SU-DHL-6 (cell line): ENCODE results near the gene TMPRSS13.
"Not testable (repeated sequence)": the region's sequence is repeated elsewhere in the genome, so short reads cannot be mapped to it uniquely, and the experiment has no call there.

Source experiments
- H2AFZ ChIP-seq: fragments of 200-600 bp; sonication (generic); 2 replicates; pipeline ENCODE4 v1.6.1; 2014; ENCODE audit warnings: low read depth, mild to moderate bottlenecking, moderate library complexity, mixed read lengths, antibody characterized with exemption, low read length; ENCODE audit not compliant: severe bottlenecking
- H3F3A ChIP-seq: fragments of 200-600 bp; shearing (Covaris generic); 2 replicates; pipeline ENCODE4 v1.6.0; 2016; ENCODE audit warnings: antibody characterized with exemption, mild to moderate bottlenecking; ENCODE audit not compliant: insufficient read depth
- H3K27ac ChIP-seq: fragments of 200-600 bp; sonication (generic); 2 replicates; pipeline ENCODE4 v1.5.1; 2016; ENCODE audit warnings: low read depth, mild to moderate bottlenecking, low read length, moderate library complexity, mixed read lengths
- H3K27me3 ChIP-seq: fragments of 200-600 bp; sonication (generic), shearing (Covaris generic); 2 replicates; pipeline ENCODE4 v1.6.0; 2014; ENCODE audit warnings: mild to moderate bottlenecking, low read length
- H3K36me3 ChIP-seq: fragments of 200-600 bp; sonication (generic); 2 replicates; pipeline ENCODE4 v1.6.1; 2014; ENCODE audit warnings: mild to moderate bottlenecking, low read length, mixed read lengths
- H3K4me2 ChIP-seq: fragments of 300-600, 200-600 bp; shearing (Covaris generic), sonication (generic); 2 replicates; pipeline ENCODE4 v1.6.0; 2014; ENCODE audit warnings: low read length, low read depth, mild to moderate bottlenecking; ENCODE audit not compliant: poor library complexity, severe bottlenecking
- H3K4me3 ChIP-seq: fragments of 200-600 bp; sonication (generic); 2 replicates; pipeline ENCODE4 v1.5.1; 2014; ENCODE audit warnings: antibody characterized with exemption, low read length, mild to moderate bottlenecking, mixed read lengths; ENCODE audit not compliant: insufficient read depth, poor library complexity, severe bottlenecking
- H3K79me2 ChIP-seq: fragments of 200-600 bp; sonication (generic); 2 replicates; pipeline ENCODE4 v1.6.1; 2014; ENCODE audit warnings: mild to moderate bottlenecking, low read length, moderate library complexity; ENCODE audit not compliant: insufficient read depth
- H3K9ac ChIP-seq: fragments of 200-600 bp; sonication (generic); 2 replicates; pipeline ENCODE4 v1.7.0; 2014; ENCODE audit warnings: mild to moderate bottlenecking, low read length
- H3K9me2 ChIP-seq: fragments of 200-600 bp; sonication (generic); replicated peaks from 2 replicates; pipeline ENCODE4 v1.6.1; 2014; ENCODE audit warnings: low read length; ENCODE audit not compliant: insufficient read depth
- H3K9me3 ChIP-seq: fragments of 200-600 bp; sonication (generic); 2 replicates; pipeline ENCODE4 v1.6.1; 2014; ENCODE audit warnings: low read length, mixed read lengths; ENCODE audit not compliant: insufficient read depth
- H4K20me1 ChIP-seq: fragments of 200-600 bp; sonication (generic); 2 replicates; pipeline ENCODE4 v1.6.1; 2014; ENCODE audit warnings: low read depth, mild to moderate bottlenecking, antibody characterized with exemption, low read length, moderate library complexity, mixed read lengths
- EZH2phosphoT487 ChIP-seq: fragments of 200-600 bp; sonication (generic), shearing (Covaris generic); conservative IDR thresholded peaks from 2 replicates; pipeline ENCODE4 v1.6.1; 2018; ENCODE audit warnings: mild to moderate bottlenecking, antibody characterized with exemption, low read length, moderate library complexity, mixed read lengths
- TF ChIP-seq, protein P1 (sequence below): fragments of 200-600 bp; sonication (generic); IDR thresholded peaks from one replicate; pipeline ENCODE4 v1.5.1; 2017; ENCODE audit warnings: antibody characterized with exemption, mild to moderate bottlenecking, low read length, moderate library complexity; ENCODE audit not compliant: insufficient read depth, poor library complexity, severe bottlenecking

The TMPRSS13 gene

DNA sequence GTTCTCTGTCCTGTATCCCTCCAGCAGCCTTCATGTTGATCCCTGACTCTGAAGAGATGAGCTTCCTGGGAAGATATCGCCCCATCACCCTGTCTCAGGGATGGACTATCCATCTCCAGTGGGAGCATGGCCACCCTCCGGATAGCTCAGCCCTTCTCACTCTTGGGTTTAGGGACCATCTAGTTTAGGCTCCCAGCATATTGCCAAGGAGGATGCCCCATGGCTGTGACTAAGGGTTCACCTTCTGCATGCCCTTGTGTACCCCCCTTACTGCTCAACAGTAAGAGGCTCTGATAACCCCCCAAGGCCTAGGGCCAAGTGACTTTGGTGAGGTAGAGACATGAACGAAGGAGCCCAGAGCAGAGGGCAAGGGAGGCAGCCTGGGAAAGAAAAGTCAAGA lies 1.3 kb downstream of the TMPRSS13 start:
- Histone ChIP-seq H3K36me3 (no peaks in the 10 kb centered on the region), H3F3A (no peaks in the 10 kb centered on the region), H3K79me2 (no peaks in the 10 kb centered on the region), H3K4me3 (no peak overlapping the region), H3K9ac (no peak overlapping the region), H2AFZ (no peak overlapping the region), H3K4me2 (no peak overlapping the region), H3K27ac (no peak overlapping the region), H3K9me2 (no peaks in the 10 kb centered on the region), H3K27me3 (no peaks in the 10 kb centered on the region), H3K9me3 (no peaks in the 10 kb centered on the region), H4K20me1 (no peaks in the 10 kb centered on the region)
- no peak for TF ChIP-seq EZH2phosphoT487
- TF ChIP-seq, protein P1, sequence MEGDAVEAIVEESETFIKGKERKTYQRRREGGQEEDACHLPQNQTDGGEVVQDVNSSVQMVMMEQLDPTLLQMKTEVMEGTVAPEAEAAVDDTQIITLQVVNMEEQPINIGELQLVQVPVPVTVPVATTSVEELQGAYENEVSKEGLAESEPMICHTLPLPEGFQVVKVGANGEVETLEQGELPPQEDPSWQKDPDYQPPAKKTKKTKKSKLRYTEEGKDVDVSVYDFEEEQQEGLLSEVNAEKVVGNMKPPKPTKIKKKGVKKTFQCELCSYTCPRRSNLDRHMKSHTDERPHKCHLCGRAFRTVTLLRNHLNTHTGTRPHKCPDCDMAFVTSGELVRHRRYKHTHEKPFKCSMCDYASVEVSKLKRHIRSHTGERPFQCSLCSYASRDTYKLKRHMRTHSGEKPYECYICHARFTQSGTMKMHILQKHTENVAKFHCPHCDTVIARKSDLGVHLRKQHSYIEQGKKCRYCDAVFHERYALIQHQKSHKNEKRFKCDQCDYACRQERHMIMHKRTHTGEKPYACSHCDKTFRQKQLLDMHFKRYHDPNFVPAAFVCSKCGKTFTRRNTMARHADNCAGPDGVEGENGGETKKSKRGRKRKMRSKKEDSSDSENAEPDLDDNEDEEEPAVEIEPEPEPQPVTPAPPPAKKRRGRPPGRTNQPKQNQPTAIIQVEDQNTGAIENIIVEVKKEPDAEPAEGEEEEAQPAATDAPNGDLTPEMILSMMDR: no peak

- not testable (repeated sequence) for H3K27ac ChIP-seq, H3F3A ChIP-seq, H3K27me3 ChIP-seq, H3K79me2 ChIP-seq, H3K4me2 ChIP-seq, H3K9ac ChIP-seq, H2AFZ ChIP-seq, H4K20me1 ChIP-seq, H3K9me2 ChIP-seq, H3K4me3 ChIP-seq, H3K9me3 ChIP-seq, H3K36me3 ChIP-seq
Observed at GRCh38 chr11:117926166-117926565, 3.0 kb downstream of the TMPRSS13 start.

GRCh38 chr11:117925198-117925925 lies 3.8 kb downstream of the TMPRSS13 start:
- Histone ChIP-seq H3K4me2 (no peak overlapping the region), H3K4me3 (no peak overlapping the region)
- no peak for TF ChIP-seq EZH2phosphoT487
- TF ChIP-seq, protein P1: no peak

DNA sequence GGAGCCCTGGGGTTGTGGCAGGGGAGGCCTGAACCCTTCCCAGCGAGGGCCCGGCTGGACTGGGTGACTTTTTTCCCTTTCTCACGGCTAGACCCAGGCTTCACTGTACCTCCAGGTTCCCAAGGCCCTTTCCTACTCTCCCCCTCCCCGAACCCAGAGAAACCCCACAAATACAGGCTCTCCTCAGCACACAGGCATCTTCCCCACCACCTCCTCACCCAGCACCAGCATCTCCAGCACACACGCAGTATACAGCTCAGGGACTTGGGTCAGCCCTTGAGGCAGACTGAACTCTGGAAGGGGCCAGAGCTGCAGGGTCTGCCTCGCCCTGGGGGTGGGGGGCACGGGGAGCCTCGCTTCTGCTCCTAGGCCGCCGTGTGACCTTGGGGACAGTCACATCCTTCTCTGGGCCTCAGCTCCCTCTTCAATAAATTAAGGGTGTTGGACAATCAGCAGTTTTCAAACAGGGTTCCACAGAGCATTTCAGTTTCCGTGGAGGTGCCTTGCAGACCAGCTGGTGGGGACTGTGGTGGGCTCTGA lies 4.5 kb downstream of the TMPRSS13 start:
- TF ChIP-seq, protein P1: no peak
- no peak for TF ChIP-seq EZH2phosphoT487
- no peak overlapping the region for H3K4me2 ChIP-seq
- no peaks in the 10 kb centered on the region for H3K79me2 ChIP-seq
- H3K36me3 ChIP-seq: no peaks in the 10 kb centered on the region
- H3K27me3 ChIP-seq: no peaks in the 10 kb centered on the region
- no peaks in the 10 kb centered on the region for H4K20me1 ChIP-seq
- no peak overlapping the region for H3K9ac ChIP-seq
- no peak overlapping the region for H3K4me3 ChIP-seq
- no peaks in the 10 kb centered on the region for H3F3A ChIP-seq
- no peaks in the 10 kb centered on the region for H3K9me3 ChIP-seq
- H3K27ac ChIP-seq: no peak overlapping the region
- no peak overlapping the region for H2AFZ ChIP-seq
- H3K9me2 ChIP-seq: no peaks in the 10 kb centered on the region

More at GRCh38 chr11:117925198-117925925, 3.8 kb downstream of the TMPRSS13 start:
- no peak overlapping the region for H2AFZ ChIP-seq
- H3K9me2 ChIP-seq: no peaks in the 10 kb centered on the region
- H3K79me2 ChIP-seq: no peaks in the 10 kb centered on the region
- H3K9me3 ChIP-seq: no peaks in the 10 kb centered on the region
- H3K9ac ChIP-seq: no peak overlapping the region
- H4K20me1 ChIP-seq: no peaks in the 10 kb centered on the region
- no peaks in the 10 kb centered on the region for H3F3A ChIP-seq
- no peak overlapping the region for H3K27ac ChIP-seq
- no peaks in the 10 kb centered on the region for H3K27me3 ChIP-seq
- no peaks in the 10 kb centered on the region for H3K36me3 ChIP-seq
